Gastroesophageal sphincter (tissue), 3 donors: ENCODE measurements around the gene TNKS1BP1.

Source experiments
- POLR2A ChIP-seq, 2 donors: fragments of 450-650 bp; IDR thresholded peaks; one replicate each; pipeline ENCODE4 v1.6.1; 2017; ENCODE audit warnings: antibody characterized with exemption in 2 of 2, mild to moderate bottlenecking in 2 of 2, moderate library complexity in 1 of 2
- TF ChIP-seq, protein P1 (sequence below), 4 experiments: fragments of 200-600 bp in 2 of 4; fragments of 450-650 bp in 2 of 4; sonication (generic) in 1 of 4; IDR thresholded peaks; one replicate each; pipeline ENCODE4 v1.5.1; 2017 to 2019; ENCODE audit warnings: antibody characterized with exemption in 4 of 4, mild to moderate bottlenecking in 2 of 4, moderate library complexity in 2 of 4

GRCh38 chr11:57316017-57316416 is 8.7 kb downstream of the TNKS1BP1 start:
- TF ChIP-seq, protein P1, sequence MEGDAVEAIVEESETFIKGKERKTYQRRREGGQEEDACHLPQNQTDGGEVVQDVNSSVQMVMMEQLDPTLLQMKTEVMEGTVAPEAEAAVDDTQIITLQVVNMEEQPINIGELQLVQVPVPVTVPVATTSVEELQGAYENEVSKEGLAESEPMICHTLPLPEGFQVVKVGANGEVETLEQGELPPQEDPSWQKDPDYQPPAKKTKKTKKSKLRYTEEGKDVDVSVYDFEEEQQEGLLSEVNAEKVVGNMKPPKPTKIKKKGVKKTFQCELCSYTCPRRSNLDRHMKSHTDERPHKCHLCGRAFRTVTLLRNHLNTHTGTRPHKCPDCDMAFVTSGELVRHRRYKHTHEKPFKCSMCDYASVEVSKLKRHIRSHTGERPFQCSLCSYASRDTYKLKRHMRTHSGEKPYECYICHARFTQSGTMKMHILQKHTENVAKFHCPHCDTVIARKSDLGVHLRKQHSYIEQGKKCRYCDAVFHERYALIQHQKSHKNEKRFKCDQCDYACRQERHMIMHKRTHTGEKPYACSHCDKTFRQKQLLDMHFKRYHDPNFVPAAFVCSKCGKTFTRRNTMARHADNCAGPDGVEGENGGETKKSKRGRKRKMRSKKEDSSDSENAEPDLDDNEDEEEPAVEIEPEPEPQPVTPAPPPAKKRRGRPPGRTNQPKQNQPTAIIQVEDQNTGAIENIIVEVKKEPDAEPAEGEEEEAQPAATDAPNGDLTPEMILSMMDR (IDR thresholded peaks at IDR 0.05) = no peak
- TF ChIP-seq POLR2A (IDR thresholded peaks at IDR 0.05) = no peak
